HFF-Myc (cell line): ENCODE data around the gene TAF5L.

Source experiments
- DNase-seq: peaks from one replicate; pipeline ENCODE4 v3.0.0-alpha.2; 2011; ENCODE audit warnings: low read depth; ENCODE audit errors: extremely low read depth
- H3K4me3 ChIP-seq: replicated peaks from 2 replicates; pipeline ENCODE4 v1.5.1; 2011; ENCODE audit warnings: low read depth, mild to moderate bottlenecking, control low read depth, low read length
- TF ChIP-seq, protein P1 (sequence below): IDR thresholded peaks from 2 replicates; pipeline ENCODE4 v1.5.1; 2012; ENCODE audit warnings: mild to moderate bottlenecking, low read depth, low read length, control low read depth; ENCODE audit errors: missing control alignments

TAF5L gene

DNA sequence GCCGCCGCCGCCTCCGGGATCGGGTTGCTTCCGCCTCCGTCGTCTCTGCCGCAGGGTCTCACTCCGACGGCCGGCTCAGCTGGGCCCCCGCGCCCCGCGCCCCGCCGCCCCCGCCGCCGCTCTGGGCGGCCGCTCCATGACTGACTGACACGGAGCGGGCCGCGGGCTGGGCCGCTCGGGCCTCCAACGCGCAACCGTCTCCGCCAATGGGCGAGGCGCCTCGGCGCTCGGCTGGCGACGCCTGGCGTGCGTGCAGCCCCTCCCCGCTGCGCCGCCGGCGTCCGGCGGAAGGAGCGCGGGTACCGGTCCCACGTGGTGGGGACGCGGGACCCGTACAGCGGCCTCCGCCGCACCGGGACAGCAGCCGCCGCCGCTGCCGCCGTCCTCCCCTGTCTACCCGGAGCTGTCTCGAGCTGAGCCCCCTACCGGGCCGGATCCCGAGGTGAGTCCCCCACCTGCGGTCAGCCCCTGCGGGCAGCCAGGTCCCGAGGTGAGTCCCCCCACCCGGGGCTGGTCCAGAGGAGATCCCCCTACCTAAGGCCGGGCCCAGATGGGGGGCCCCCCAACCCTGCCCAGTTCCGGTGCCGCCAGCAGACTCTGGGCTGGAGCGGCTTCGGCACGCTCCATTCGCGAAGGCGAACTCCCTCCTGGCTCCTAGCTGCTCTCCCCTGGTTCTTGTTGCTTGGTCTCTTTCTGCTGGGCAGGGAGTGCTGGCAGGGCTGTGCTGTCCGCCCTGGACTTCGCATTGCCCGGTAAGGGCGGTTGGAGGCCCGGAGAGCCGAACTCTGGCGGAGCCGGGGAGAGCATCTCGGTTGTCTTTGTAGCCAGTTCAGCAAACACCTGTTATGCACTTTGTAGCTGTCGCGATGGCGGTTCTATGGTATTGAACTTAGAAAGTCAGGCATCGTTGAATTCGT lies at the start of gene TAF5L, which contains the start of gene URB2:
Gene TAF5L (minus strand): TSS at position 208 of the 917 bp plus-strand sequence. CDS start 11,640 bp downstream, outside the sequence.
Gene URB2 (plus strand): TSS at position 333 of the 917 bp plus-strand sequence. CDS start 1,387 bp downstream, outside the sequence.
- peak; percentile 41 for DNase-seq
- TF ChIP-seq, protein P1, sequence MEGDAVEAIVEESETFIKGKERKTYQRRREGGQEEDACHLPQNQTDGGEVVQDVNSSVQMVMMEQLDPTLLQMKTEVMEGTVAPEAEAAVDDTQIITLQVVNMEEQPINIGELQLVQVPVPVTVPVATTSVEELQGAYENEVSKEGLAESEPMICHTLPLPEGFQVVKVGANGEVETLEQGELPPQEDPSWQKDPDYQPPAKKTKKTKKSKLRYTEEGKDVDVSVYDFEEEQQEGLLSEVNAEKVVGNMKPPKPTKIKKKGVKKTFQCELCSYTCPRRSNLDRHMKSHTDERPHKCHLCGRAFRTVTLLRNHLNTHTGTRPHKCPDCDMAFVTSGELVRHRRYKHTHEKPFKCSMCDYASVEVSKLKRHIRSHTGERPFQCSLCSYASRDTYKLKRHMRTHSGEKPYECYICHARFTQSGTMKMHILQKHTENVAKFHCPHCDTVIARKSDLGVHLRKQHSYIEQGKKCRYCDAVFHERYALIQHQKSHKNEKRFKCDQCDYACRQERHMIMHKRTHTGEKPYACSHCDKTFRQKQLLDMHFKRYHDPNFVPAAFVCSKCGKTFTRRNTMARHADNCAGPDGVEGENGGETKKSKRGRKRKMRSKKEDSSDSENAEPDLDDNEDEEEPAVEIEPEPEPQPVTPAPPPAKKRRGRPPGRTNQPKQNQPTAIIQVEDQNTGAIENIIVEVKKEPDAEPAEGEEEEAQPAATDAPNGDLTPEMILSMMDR, result no peak
- peak within 1 kb of the TSS; percentile 72 for H3K4me3 ChIP-seq

DNA sequence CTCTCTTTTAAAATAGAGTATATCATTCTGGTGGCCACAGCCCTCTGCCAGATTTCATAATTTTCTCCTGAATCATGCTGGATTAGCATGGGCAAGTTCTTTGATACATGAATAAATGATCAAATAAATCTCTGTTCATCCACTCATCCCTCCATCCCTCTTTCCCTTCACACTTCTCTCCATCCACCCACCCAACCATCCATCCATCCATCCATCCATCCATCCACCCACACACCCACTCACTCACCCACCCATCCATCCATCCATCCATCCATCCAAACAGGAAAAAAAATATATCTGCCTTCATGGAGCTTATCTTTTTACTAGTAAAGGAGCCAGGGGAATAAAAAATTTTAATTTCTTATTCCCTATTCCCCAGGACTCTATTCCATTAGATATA lies 49.5 kb upstream of the TAF5L start:
- no peak overlapping the region for H3K4me3 ChIP-seq
- no peak for DNase-seq
- TF ChIP-seq, protein P1, result no peak

DNA sequence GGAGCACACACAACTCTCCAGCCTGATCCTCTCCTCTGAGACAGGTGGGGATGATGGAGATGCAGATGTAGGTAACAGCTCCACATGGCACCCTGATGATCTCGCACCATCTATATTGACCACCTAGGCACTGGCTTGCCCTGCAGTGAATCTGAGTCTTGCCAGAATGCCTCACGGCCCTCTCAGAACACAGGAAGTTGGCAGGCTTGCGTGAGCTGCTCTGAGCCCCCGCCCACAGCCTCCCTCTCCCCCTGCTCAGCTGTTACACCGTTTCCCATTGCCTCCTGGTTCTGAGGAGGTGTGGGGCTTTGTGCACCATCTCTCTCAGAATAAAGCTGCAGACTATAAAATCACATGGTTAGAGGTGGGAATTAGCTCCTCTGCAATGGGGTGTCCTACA lies 48.1 kb upstream of the TAF5L start:
- DNase-seq, result no peak
- H3K4me3 ChIP-seq, result no peak overlapping the region
- TF ChIP-seq, protein P1, result no peak

DNA sequence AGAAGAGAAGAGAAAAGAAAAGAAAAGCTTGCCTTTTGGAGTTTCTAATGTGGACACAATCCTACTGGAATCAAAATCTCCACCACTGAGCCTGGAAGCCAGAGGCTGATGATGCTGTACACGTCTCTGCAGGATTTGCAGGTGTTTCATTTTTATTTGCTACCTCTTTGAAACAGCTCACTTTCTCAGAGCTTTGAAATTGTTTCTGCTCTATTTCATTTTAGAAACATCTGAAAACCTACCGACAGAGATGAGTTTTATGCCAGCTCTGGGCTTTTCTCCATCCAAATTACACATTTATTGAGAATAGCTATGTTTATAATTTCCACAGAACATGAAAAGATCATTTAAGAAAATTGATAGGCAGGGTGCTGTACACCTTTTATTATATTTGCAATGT lies 46.3 kb upstream of the TAF5L start:
- no peak overlapping the region for H3K4me3 ChIP-seq
- TF ChIP-seq, protein P1, result no peak
- no peak for DNase-seq

DNA sequence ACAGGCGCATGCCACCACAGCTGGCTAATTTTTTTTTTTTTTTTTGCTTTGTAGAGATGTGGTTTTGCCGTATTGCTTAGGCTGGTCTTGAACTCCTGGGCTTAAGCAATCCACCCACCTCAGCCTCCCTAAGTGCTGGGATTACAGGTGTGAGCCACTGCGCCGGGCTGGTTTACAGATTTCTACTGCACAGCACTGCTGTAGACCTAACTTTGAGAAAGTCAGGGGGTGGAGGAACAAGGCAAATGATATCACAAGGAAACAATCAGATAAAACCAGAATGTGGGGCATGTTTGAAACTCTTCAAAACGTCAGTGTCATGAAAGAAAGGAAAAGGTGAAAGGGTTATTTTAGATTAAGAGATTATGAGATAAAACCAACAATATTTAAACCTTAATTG lies 45.4 kb upstream of the TAF5L start:
- DNase-seq, result no peak
- H3K4me3 ChIP-seq, result no peak overlapping the region
- TF ChIP-seq, protein P1, result no peak

DNA sequence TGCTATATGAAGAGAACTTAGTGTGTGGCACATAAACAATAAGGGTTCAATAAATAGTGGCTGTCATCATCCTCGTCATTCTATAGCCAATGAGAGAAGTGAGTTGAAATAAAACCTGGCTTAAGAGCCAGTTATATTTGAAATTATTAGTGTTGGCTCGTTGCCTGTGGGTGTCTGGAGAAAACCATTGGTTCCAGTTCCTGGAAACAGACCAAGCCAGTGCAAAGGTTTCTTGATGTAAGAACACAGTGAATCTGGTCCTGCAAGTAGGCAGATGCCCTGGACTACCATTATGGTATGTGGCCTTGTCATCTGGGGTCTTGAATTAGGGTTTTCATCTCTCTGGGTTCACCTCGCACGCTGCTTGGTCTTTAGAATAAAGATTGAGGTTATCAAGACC lies 43.4 kb upstream of the TAF5L start:
- TF ChIP-seq, protein P1, result no peak
- no peak for DNase-seq
- H3K4me3 ChIP-seq, result no peak overlapping the region
